Bronchial epithelial cell (primary cell): ENCODE data around the gene WDR59. TPM values are rescaled to one million over a fixed set of nuclear protein-coding genes. Genes with fewer than 3 reads are reported as not detected.
"Not testable (repeated sequence)": the region's sequence is repeated elsewhere in the genome, so short reads cannot be mapped to it uniquely, and the experiment has no call there.

Experiments used
- DNase-seq: peaks from one replicate; pipeline ENCODE4 v3.0.0-alpha.2; 2010; ENCODE audit warnings: low read depth
- FAIRE-seq: peaks from 2 replicates; lab custom pipeline; 2011; peaks lifted over from hg19 to GRCh38; lab: Jason Lieb, UNC
- H3K27me3 ChIP-seq: 2 replicates; pipeline ENCODE4 v1.5.1; 2011; ENCODE audit warnings: low read length; ENCODE audit not compliant: control insufficient read depth, insufficient read depth
- H3K36me3 ChIP-seq: 2 replicates; pipeline ENCODE4 v1.5.1; 2011; ENCODE audit warnings: low read length; ENCODE audit not compliant: control insufficient read depth, insufficient read depth
- H3K4me3 ChIP-seq: 2 replicates; pipeline ENCODE4 v1.5.1; 2011; ENCODE audit warnings: mild to moderate bottlenecking, low read depth, low read length, control low read depth
- total RNA-seq: library from RNA; depleted of rRNA; stranded (reverse); fragments of >200 nt; gene quantifications from 2 replicates; pipeline ENCODE4 v1.2.1, GENCODE V29; 2014
- TF ChIP-seq, protein P1 (sequence below): IDR thresholded peaks from 2 replicates; pipeline ENCODE4 v1.5.1; 2011; ENCODE audit warnings: mild to moderate bottlenecking, moderate library complexity, low read length, control low read depth, inconsistent platforms; ENCODE audit not compliant: insufficient read depth, severe bottlenecking

WDR59 gene
- total RNA-seq, 1 donor from 2014 or later, result 7.6 TPM

- FAIRE-seq (no peak), DNase-seq (no peak)
- TF ChIP-seq, protein P1, sequence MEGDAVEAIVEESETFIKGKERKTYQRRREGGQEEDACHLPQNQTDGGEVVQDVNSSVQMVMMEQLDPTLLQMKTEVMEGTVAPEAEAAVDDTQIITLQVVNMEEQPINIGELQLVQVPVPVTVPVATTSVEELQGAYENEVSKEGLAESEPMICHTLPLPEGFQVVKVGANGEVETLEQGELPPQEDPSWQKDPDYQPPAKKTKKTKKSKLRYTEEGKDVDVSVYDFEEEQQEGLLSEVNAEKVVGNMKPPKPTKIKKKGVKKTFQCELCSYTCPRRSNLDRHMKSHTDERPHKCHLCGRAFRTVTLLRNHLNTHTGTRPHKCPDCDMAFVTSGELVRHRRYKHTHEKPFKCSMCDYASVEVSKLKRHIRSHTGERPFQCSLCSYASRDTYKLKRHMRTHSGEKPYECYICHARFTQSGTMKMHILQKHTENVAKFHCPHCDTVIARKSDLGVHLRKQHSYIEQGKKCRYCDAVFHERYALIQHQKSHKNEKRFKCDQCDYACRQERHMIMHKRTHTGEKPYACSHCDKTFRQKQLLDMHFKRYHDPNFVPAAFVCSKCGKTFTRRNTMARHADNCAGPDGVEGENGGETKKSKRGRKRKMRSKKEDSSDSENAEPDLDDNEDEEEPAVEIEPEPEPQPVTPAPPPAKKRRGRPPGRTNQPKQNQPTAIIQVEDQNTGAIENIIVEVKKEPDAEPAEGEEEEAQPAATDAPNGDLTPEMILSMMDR, result no peak
- Histone ChIP-seq H3K27me3 (no peaks in the 10 kb centered on the region), H3K4me3 (no peak overlapping the region), H3K36me3 (no peaks in the 10 kb centered on the region)
Measured at GRCh38 chr16:75026892-75027391, 42.0 kb upstream of the WDR59 start.

DNA sequence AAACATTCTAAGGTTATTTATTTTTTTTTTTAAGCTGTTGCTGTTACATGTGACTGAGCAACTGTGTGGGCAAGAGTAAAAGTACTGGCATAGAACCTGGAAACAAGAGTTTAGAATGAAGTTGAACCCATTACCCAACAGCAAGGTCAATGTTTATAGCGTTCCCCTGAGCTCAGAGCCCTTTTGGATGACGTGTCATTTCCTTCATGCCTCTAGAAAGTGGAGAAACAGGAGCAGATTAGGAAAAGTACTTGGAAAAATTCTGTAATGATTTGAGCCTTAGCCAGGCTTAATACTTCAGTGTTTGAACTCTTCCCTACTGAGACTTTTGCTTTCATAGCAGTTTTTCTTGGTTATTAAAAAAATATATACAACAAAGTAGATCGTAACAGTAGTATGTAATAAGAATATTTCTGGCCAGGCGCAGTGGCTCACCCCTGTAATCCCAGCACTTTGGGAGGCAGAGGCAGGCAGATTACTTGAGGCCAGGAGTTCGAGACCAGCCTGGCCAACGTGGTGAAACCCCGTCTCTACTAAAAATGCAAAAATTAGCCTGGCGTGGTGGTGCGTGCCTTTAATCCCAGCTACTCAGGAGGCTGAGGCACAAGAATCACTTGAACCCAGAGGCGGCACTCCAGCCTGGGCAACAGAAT lies 41.4 kb upstream of the WDR59 start:
- H3K36me3 ChIP-seq, DNase-seq, H3K27me3 ChIP-seq, FAIRE-seq, H3K4me3 ChIP-seq: not testable (repeated sequence)

- FAIRE-seq, result no peak
- TF ChIP-seq, protein P1, result no peak
Measured at GRCh38 chr16:75025761-75026160, 40.8 kb upstream of the WDR59 start.

GRCh38 chr16:75024594-75024993 lies 39.7 kb upstream of the WDR59 start:
- FAIRE-seq, result no peak
- DNase-seq, result no peak

More at GRCh38 chr16:75025761-75026160, 40.8 kb upstream of the WDR59 start:
- Histone ChIP-seq H3K27me3 (no peaks in the 10 kb centered on the region), H3K4me3 (no peak overlapping the region), H3K36me3 (no peaks in the 10 kb centered on the region)
- DNase-seq, result no peak

GRCh38 chr16:75024182-75024581 lies 39.3 kb upstream of the WDR59 start:
- FAIRE-seq (no peak), DNase-seq (no peak)
- no peaks in the 10 kb centered on the region for H3K27me3 ChIP-seq
- H3K36me3 ChIP-seq, result no peaks in the 10 kb centered on the region
- TF ChIP-seq, protein P1, result no peak
- no peak overlapping the region for H3K4me3 ChIP-seq

More at GRCh38 chr16:75024594-75024993, 39.7 kb upstream of the WDR59 start:
- no peak overlapping the region for H3K4me3 ChIP-seq
- TF ChIP-seq, protein P1, result no peak
- no peaks in the 10 kb centered on the region for H3K36me3 ChIP-seq
- no peaks in the 10 kb centered on the region for H3K27me3 ChIP-seq

- H3K36me3 ChIP-seq, result no peaks in the 10 kb centered on the region
- FAIRE-seq (no peak), DNase-seq (no peak)
- TF ChIP-seq, protein P1, result no peak
- no peaks in the 10 kb centered on the region for H3K27me3 ChIP-seq
- H3K4me3 ChIP-seq, result no peak overlapping the region
Measured at GRCh38 chr16:75023009-75023408, 38.1 kb upstream of the WDR59 start.
